ENCODE measurements around the gene PDE10A.

- TF ChIP-seq EZH2 (IDR thresholded peaks at IDR 0.05) (no peak), POLR2AphosphoS5 (IDR thresholded peaks at IDR 0.05; ENCODE audit: borderline replicate concordance, low read depth, low read length) (no peak), FOXP2 (optimal IDR thresholded peaks at IDR 0.05; ENCODE audit: control extremely low read depth, extremely low read length, insufficient read depth) (no peak)
Observed at GRCh38 chr6:165300422-165300936, 362.6 kb downstream of the PDE10A start.

Data from SK-N-MC (cell line).